GM21360 (cell line): Measurements from ENCODE around the gene CD44.
"Not testable (repeated sequence)": the region's sequence is repeated elsewhere in the genome, so short reads cannot be mapped to it uniquely, and the experiment has no call there.

Experiments used
- ATAC-seq: cut with Tn5 transposase; IDR thresholded peaks from one replicate; pipeline ENCODE4 v1.9.1; 2021; ENCODE audit warnings: mild to moderate bottlenecking, moderate library complexity; ENCODE audit not compliant: unreplicated experiment

Gene CD44

DNA sequence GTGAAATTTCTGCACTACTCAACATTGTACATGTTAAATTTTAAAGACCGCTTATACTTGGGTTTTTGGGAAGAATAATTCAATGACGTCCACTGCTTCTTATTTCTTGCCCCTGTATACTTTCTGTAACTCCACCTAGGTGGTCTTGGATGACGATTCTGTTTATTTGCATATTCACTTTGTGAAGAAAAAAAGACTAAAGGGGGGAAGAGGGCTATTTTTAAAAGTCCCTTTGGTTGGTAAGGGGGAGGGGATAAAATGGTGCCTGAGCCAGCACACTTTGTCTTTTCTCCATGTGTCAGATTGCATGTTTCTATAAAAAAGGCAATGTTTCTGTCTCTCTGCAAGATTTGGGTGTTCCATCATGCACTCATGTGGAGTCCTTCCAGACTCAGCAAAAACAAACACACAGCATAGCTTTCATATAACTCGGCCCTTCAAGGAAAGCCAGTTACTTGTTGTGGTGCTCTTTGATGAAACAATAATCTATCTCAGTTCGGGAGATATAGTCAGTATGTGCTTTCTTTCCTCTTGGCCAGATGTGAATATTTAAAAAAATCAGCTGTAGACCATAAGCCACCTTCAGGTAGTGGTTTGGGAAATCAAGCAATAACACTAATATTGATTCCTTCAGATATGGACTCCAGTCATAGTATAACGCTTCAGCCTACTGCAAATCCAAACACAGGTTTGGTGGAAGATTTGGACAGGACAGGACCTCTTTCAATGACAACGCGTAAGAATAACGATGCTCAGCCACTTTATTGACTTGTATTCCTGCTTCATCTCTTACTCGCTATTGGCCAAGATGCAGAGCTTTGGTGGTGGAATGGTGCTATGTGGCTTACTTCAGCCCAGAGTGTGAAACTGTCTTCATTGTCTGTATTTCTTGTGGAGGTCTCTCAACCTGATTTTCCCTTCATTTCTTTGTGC, 68.8 kb downstream of the CD44 start:
- ATAC-seq: no peak

DNA sequence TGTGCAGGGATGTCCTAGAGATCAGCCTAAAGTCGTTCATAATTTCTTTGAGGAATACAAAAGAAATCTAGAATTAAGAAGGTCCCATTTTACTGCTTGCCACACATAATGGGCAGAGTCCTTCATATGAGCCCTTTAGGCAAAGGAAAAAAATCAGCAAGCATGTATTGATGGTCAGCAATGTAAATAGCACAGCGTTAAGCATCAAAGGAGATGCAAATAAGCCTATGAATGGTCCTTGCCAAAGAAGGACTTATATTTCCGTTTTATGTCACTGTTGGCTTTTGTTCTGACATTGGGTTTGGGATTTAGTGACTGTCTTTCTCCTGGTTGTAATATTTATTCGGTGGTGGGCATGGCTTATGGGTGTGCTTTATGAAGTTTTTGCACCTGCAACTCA, 69.8 kb downstream of the CD44 start:
- no peak for ATAC-seq

DNA sequence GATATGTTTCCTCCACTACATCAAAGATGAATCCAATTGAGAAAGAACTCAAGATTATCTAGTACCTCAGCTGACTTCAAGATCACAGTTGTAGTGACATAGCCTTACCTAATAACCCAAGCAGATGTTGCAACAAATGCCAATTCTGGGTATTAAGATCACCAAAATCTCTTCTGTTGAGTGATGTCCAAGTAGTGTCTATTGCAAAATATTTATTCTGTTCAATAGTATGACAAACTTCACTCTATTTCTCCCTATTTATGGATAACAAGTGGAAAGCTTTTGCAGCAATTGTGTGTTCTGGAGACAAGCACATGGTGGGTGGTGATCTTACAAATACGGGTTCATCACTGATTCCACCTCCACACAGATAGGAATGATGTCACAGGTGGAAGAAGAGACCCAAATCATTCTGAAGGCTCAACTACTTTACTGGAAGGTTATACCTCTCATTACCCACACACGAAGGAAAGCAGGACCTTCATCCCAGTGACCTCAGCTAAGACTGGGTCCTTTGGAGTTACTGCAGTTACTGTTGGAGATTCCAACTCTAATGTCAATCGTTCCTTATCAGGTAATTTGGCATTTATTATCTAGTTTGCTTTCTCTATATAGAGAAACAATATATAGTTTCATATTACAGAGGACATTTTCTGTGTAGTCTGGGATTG, 72.0 kb downstream of the CD44 start:
- no peak for ATAC-seq

DNA sequence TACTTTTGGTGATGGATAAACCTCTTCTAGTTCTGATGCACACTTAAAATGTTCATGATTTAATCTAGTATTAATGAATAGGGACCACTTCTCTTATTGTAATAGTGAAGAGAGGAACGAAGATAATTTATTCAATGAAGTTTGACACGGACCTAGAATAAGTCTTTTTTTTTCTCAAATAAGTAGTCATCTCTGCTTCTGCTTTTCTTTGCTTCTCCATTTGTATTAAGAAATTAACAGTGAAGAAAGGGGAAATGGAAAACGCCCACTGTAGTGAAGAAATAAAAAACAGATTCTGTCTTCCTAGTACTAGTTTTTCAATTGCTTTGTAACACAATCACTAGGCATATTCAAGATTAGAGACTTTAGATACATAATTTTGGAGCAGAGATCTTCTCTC, 73.0 kb downstream of the CD44 start:
- ATAC-seq: no peak

DNA sequence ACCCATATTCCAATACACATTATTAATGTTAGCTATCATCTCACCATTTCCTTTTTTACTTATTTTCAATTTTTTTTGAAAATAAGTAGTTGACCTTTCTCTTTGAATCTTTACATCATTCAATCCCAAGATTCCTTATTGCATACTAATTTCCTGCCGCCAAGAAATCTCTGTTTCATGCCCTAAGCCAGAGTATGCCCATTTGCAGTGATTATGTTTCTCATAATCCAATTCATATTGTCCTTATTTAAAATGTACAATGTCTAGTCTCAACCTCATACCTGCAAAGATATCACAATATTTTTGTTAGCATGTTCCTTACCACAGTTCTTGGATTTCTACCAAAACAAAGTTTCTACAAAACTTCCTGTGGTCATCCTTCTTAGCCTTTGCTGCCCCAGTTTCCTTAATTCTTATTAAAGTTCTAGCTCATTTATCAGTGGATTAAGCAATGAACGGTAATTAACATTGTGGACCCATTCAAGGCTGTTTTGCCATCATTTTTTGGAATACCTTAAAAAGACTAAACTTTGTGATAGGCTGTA, 75.3 kb downstream of the CD44 start:
- no peak for ATAC-seq

DNA sequence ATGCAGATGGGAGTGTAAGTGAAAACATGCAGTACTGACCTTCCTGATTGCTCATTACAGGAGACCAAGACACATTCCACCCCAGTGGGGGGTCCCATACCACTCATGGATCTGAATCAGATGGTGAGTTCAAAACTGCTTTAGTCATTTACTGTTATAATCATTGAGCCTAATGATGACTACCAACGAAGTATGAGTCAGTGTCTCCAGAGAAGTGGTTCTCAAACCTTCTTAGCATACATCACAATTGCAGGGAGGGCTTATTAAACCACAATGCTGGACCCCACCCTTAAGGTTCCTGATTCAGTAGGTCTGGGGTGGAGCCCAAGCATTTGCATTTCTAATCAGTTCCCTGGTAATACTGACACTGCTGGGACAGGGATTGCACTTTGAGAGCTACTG, 75.8 kb downstream of the CD44 start:
- no peak for ATAC-seq

DNA sequence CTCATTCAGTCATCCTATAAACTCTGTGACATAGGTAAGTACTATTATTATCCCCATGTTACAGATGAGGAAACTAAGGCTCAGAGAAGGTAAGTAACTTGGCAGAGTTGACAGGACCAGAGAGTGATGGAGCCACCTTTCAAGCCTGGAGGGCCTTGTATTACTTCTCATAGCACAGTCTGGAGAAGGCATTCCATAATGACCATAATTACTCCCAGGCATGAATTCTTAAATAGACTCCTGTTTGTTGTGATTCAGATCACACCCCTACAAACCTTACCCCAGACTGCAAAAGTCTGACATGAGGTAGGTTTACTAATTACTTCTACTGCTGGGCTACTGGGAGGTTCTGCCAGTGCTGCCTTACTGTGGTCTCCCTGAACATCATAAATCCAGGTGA, 77.0 kb downstream of the CD44 start:
- ATAC-seq: no peak

DNA sequence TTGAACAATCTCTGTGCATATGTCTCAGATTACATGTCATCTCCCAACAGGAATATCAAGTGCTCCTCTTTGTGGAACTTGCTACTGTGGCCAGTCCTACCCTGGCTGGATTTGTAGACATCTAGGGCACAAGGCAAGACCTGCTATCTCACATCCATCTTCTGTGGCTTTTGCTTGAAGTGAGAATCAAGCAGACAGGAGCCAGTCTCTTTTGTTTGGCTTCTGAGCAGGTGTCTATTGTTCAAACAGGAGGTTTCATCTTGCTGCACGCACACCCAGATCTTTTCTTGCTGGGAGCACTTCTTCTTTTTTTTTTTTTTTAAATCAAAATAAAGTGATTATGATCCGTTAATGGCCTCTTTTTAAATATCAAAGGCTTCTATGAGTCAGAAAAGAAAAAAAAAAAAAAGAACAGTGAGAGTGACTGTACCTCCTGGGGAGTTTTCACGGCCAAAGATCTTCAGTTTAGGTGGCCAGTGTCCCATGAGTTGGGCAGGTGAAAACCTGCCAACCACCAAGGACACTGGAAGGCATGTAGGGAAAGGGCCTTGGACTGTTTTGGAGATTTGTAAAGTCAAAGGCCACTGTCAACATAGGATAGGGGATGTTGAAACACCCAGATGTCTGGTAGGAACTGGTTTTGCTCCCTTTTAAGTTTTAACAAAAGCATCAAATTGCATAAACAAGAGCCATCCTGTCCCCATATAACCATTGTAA, 78.1 kb downstream of the CD44 start:
- no peak for ATAC-seq

DNA sequence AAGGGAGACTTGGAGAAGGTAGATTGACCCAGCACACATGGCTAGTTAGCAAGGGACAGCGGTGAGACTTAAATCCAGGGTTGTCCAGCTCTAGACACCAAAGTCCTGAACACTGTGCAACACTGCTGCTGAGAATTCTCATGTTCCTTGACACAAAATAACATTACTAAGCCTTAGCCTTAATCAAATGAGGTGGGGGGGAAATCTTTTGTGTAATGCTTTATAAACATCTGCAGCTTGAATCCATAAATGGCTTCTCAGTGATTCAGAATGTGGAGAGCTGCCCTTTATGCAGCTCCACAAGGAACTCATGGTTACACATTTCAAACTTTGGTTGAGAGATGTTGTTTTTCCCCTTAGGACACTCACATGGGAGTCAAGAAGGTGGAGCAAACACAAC, 80.0 kb downstream of the CD44 start:
- ATAC-seq: no peak

DNA sequence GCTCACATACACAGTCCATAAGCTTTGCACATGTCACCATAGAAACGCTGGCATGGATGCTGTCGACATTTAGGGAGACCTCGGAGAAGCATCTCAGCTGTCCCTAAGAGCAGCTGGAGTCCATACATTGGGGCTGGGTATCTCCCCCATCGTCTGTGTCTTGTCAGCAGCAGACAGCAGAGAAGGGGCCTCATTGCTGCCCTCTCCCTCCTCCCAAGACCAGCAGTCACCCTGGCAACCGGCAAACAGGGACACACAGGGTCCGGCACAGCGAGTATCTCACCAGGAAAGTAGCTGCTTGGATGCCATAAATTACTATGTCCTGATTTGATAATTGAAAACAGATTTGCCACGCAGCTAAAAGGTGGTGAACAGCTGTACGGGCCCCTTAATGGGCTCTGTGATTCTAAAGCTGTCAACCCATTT, 84.4 kb downstream of the CD44 start:
- no peak for ATAC-seq

DNA sequence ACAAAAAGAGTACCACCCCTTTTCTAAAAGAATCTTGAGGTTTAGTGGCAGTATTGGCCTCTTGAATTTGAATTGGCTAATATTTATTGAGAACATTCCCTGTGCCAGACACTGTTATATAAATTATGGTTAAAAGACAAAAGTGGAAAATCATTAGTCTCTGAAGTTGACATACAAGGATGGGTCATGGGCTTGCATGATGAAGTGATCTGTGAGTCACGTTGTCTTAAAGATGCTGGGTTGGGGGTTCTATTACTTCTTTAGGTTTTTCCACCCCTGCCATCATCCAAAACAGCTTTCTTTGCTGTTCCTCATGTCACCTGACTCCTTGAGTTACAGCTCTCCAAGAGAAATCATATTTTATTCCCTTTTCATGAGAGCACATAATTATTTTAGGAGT, 85.0 kb downstream of the CD44 start:
- ATAC-seq: no peak

DNA sequence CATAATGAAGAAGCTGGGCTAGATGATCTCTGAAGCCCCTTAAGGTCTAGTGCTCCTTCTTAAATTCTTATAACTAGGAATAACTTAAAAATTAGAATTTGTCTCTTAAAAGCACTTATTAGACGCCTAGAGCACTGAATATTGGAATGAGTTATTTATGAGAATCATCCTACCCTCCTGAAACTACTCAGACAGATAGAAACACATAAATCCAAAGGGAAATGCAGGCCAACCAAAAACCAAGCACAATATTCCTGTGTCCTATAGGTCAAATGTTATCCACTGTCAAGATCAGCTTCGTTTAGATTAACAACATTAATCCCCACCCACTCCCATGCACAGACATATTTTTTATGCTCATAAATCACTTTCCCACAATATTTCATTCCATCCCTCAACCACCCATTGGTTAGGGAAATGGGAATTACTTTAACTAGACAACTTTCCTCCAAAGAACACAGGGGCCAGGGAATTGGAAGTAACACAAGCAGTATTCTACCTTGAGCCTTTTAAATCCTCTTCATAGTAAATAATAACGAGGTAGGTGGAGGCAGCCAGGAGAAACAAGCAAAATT, 87.1 kb downstream of the CD44 start:
- ATAC-seq: no peak

DNA sequence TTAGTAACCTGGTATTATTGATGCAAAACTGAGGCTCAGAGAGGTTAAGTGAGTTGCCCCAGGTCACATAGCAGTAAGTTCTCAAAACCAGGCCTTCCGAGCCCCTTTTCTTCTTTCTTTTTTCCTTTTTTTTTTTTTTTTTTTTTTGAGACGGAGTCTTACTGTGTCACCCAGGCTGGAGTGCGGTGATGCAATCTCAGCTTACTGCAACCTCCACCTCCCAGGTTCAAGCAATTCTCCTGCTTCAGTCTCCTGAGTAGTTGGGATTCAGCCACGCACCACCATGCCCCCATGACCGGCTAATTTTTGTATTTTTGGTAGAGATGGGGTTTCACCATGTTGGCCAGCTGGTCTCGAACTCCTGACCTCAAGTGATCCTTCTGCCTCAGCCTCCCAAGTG, 87.8 kb downstream of the CD44 start:
- not testable (repeated sequence) for ATAC-seq

DNA sequence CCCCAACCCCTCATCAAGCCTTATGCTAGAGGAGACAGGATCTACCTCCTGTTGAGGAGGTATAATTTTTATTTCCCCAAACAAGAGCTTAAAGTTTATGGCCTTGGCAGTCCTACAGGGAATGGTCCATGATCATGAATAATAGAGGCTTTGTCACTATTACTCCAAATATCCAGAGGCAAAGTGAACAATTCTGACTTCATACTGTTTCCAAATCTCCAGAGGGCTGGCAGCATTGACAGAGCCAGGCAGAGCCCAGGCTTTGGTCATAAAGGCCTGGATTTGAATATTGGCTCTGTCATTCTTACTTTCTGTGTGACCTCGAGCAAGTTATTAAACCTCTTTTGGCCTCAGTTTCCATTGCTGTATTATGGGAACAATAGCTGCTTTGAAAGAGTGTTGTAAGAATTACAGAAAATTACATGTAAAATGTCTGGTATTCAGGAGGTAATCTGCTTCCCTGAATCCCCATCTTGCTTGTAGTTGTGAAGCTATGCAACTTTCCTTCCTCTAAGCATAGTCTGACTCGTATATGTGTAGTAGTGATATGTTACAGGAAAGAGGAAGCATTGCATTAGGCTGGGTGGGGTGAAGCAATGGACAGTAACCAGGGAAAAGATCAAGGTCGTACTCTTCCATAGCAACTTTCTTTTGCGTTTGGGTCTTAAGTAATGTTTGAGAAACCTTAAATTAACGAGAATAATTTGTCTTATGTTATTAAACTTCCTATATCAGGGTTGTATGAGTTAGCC, 88.8 kb downstream of the CD44 start:
- no peak for ATAC-seq

DNA sequence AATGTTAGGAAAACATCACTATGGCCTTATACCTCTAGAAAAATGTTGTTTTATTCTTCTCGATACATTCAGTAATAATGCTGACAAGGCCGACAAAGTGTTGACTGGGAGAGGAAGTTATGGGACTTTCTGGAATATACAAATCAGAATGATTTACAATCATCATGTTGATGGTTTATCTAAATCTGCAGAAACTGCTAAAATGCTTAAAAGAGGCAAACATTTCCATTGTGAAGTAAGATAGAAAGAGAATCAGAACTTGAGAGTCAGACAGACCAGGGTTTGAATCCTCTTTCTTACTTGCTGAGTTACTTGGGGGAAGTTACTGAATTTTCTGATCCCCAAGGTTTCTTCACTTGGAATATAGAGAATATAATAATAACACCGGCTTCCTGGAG, 89.4 kb downstream of the CD44 start:
- ATAC-seq: no peak

DNA sequence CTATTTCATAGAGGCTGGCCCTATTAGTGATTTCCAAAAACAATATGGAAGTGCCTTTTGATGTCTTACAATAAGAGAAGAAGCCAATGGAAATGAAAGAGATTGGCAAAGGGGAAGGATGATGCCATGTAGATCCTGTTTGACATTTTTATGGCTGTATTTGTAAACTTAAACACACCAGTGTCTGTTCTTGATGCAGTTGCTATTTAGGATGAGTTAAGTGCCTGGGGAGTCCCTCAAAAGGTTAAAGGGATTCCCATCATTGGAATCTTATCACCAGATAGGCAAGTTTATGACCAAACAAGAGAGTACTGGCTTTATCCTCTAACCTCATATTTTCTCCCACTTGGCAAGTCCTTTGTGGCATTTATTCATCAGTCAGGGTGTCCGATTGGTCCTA, 91.4 kb downstream of the CD44 start:
- no peak for ATAC-seq

DNA sequence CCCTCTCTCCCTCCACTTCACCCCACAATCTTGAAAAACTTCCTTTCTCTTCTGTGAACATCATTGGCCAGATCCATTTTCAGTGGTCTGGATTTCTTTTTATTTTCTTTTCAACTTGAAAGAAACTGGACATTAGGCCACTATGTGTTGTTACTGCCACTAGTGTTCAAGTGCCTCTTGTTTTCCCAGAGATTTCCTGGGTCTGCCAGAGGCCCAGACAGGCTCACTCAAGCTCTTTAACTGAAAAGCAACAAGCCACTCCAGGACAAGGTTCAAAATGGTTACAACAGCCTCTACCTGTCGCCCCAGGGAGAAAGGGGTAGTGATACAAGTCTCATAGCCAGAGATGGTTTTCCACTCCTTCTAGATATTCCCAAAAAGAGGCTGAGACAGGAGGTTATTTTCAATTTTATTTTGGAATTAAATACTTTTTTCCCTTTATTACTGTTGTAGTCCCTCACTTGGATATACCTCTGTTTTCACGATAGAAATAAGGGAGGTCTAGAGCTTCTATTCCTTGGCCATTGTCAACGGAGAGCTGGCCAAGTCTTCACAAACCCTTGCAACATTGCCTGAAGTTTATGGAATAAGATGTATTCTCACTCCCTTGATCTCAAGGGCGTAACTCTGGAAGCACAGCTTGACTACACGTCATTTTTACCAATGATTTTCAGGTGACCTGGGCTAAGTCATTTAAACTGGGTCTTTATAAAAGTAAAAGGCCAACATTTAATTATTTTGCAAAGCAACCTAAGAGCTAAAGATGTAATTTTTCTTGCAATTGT, 92.3 kb downstream of the CD44 start:
- no peak for ATAC-seq

DNA sequence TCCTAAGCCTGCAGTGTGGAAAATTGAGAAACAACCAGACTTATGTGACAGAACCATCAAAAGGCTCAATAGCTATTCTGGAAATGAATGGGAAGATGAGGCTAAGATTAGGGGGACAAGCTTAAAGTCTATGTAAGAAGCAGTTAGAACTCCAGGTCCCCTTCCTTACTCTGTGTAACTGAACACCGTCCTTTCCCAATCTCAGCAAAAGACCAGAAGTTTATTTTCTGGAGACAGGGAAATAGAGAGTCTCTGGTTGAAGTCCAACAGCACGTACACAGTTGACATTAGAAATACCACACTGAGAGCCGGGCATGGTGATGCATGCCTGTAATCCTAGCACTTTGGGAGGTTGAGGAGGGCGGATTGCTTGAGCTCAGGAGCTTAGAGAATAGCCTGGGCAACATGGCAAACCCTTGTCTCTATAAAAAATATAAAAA, 93.9 kb downstream of the CD44 start:
- ATAC-seq: no peak

DNA sequence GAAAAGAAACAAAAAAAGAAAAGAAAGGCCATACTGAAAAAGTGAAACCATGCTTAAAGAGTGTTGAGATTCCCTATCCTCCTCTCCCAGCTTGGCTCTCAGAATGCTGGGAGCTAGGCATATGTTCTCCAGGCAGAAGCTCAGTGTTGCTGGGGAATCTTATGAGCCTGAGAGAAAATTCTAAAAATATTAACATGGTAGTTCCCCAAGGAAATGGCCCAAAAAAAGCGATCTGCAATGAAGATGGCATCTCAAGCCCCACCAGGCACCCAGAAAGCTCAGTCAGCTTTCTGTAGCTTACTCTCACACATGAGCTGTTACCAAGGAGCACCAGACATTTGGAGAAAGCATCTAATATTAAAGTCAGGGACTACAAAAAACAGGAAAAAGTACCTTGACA, 94.5 kb downstream of the CD44 start:
- ATAC-seq: no peak
